GM12874 (cell line): ENCODE results near the gene TP53RK.

Experiments used
- CTCF ChIP-seq: IDR thresholded peaks from 2 replicates; pipeline ENCODE4 v1.5.1; 2011; ENCODE audit warnings: low read depth, mild to moderate bottlenecking, control low read depth, low read length, moderate library complexity; ENCODE audit not compliant: insufficient read depth

The TP53RK gene

DNA sequence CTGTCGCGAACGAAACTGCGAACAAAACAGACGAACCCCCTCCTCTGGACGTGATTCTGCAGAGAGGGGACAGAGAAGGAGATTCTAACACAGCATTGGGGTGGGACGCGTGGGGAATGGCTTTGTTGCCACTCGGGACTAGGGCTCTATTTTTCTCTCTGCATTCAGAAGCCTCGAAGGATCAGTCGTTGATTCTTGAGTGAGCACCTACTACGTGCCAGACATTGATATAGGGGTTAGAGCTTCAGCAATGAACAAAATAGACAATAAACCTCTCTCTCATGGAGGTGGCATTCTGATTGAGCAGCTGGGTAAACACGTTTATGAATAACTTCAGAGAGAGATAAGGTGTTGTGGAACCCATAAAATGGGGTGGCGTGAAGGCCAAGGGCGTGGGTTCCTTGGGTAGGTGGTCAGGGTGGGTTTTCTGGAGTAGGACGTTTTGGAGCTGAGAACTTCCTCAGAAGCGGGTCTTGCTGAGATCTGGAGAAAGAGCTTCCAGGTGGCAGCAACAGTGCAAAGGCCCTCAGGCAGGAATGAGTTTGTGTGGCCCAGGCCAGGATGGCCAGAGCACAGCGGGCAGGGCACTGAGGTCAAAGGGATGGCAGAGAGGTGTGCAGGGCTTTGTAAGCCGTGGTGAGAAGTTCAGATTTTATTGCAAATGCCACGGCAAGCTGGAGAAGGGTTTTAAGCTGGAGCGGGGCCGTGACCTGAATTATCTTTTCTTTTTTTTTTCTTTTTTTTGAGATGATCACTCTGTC is 21.1 kb upstream of the TP53RK start:
- no peak for TF ChIP-seq CTCF

DNA sequence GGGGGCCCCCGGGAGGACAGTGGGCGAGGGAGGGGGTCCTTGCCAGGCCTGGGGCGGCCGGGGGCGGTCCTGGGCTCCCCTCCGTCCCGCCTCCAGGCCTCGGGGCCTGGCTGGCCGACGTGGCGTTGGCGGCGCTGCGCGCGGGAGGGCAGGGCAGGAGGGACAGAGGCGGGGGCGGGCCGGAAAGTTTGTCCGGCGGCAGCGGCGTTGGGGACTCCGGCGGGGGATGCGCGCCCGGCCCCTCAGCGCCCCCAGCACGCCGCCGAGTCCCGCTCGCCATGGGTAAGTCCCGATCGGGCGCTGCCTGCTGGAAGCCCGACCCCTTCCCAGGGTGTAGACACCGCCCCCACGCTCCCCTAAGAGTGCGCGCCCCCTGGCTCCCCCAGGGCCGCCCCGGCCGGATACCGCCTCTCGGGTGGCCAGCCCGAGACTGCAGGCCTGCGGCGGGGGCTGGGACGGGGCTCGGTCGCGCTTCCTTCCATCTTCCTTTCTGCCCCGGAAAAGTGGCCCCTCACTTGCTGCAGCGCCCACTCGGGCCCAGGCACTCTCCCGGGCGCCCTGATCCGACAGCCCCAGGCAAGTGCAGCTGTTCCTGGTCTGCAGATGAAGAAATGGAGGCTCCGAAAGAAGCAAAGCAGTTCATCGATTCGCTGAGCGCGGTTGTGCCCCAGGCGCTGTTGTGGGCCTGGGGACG is 20.4 kb upstream of the TP53RK start, which contains the start of gene SLC2A10:
Gene SLC2A10 (plus strand): TSS at position 191 of the 694 bp plus-strand sequence. CDS start 88 bp downstream, at position 279.
- no peak for TF ChIP-seq CTCF

DNA sequence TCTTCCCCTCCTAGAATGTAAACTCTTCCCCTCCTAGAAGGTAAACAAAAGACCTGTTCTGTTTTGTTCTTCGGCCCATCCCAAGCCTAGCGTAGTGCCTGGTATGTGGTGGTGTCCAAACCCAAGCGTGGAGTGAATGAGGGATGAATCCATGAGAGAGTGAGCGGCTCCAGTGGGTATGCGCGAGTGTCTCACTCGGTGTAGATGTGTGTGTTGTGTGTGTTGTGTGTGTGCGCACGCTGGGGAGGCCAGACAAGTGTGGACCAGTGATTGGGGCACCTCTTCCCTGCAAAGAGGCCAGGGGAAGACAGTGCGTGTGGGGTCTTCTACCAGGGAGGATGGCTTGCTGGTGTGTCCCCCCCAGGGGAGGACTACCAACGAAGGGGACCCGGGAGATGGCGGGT is 19.8 kb upstream of the TP53RK start:
- no peak for TF ChIP-seq CTCF

GRCh38 chr20:46708172-46708860 is 19.1 kb upstream of the TP53RK start:
- peak; percentile 24; the same call in 1 of the 2 replicates for TF ChIP-seq CTCF

DNA sequence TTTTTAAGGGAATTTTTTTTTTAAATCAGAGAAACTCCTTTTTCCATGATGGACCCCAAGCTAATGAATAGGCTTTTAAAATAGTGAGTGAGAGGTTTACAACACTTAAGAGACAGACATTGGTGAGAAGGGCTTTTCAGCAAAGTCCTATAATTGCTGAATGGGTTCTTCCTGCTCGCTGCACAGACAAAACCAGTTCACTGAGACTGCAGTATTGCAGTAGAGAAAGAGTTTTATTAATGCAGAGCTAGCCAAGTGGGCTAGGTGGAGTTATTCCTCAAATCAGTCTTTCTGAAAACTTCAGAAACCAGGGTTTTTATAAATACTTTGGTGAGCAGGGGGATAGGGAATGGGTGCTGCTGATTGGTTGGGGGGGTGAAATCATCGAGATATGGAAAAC is 17.0 kb upstream of the TP53RK start:
- no peak for TF ChIP-seq CTCF

DNA sequence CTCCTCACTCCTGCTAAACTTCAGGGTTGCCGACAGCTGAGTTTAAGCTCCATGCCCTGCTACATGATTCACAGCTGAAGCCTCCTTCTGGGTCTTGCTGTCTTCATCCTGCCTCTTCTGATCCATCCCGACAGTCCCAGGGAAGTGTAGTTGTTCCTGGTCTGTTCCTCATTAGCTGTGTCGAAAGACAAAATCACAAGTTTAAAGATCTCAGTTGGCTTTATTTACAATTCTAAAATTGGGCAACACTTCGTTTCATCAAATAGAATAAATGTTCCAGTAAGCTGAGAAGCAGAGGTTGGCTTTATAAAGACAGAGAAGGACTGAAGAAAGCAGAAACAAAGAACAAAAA is 16.1 kb upstream of the TP53RK start:
- TF ChIP-seq CTCF: no peak

DNA sequence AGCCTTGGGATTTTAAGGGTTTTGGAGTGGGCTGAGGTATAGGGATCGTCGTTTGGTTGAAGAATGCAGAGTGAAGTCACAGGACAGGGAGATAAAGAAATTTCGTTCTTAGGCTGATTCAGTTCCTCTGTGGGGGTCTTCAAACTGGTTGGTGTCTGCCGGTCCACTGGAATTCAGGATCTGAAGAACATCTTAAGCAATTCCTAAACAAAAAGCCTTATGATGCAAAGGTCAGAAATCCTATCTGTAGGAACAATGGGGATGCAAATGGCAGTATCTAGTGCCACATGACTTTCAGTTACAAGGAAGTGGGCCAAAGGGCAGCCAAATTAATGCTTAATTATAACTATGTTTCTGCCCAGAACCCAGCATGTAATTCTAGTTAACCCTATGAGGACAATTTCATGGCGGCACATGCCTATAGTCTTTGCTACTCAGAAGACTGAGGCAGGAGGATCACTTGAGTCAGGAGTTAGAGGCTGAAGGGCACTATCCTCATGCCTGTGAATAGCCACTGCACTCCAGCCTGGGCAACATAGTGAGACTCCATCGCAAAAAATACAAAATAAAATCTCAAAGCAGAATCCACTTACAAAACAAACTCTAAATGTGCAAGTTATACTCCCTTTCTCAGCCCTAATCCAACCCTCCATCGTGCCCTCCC is 15.6 kb upstream of the TP53RK start:
- no peak for TF ChIP-seq CTCF
